K562 (cell line): Measurements from ENCODE around the gene RSRP1. TPM values are rescaled to one million over a fixed set of nuclear protein-coding genes. Genes with fewer than 3 reads are reported as not detected.

Experiments used
- ATAC-seq: fragments of 200-7000 bp; cut with Tn5 transposase; 3 replicates; pipeline ENCODE4 v1.9.1; 2020; ENCODE audit warnings: moderate library complexity
- BruUV-seq: library from RNA; stranded (reverse); fragments of 400-500 nt; replicated peaks from 2 replicates; lab custom pipeline; 2021; lab: Mats Ljungman, UMichigan
- CTCF ChIA-PET: fragments of 300-600 bp; formaldehyde crosslinking; extraction: SDS; loops from one replicate; lab custom pipeline; 2021; ENCODE audit warnings: low intra/inter-chr PET ratio; lab: Yijun Ruan, JAX
- POLR2A ChIA-PET: fragments of 300-600, 350-650 bp; sonication (Branson Sonifier 250); formaldehyde crosslinking; extraction: SDS; loops from one replicate; lab custom pipeline; 2021; ENCODE audit warnings: antibody characterized with exemption, inconsistent platforms; lab: Yijun Ruan, JAX
- DNase-seq, 4 experiments: peaks; one replicate each; pipeline versions ENCODE4 v3.0.0 to v3.0.0-alpha.2; 2011 to 2018; ENCODE audit warnings: low spot score in 3 of 4, mixed read lengths in 3 of 4; ENCODE audit errors: extremely low read depth in 1 of 4
- FAIRE-seq: peaks from 2 replicates; lab custom pipeline; 2011; peaks lifted over from hg19 to GRCh38; lab: Jason Lieb, UNC
- H2AFZ ChIP-seq: 2 replicates; pipeline ENCODE4 v1.6.0; 2011; ENCODE audit warnings: low read depth, low read length, control low read depth, inconsistent platforms
- H3K27ac ChIP-seq: fragments of 200-600 bp; 3 replicates; pipeline ENCODE4 v1.8.0; 2011; ENCODE audit warnings: low read depth, mild to moderate bottlenecking, control low read depth, inconsistent platforms, low read length, moderate library complexity, mixed read lengths; ENCODE audit errors: extremely low read depth
- H3K27me3 ChIP-seq, 2 experiments: fragments of 300-600 bp in 1 of 2; 2 replicates in 1 of 2; 3 replicates in 1 of 2; pipeline versions ENCODE4 v1.6.0 to v1.8.0; 2011; ENCODE audit warnings: inconsistent platforms in 2 of 2, low read length in 2 of 2, mild to moderate bottlenecking in 1 of 2, mixed read lengths in 1 of 2, moderate library complexity in 1 of 2; ENCODE audit not compliant: control insufficient read depth in 2 of 2, insufficient read depth in 2 of 2
- H3K36me3 ChIP-seq: fragments of 300-600 bp; 3 replicates; pipeline ENCODE4 v1.8.0; 2011; ENCODE audit warnings: mild to moderate bottlenecking, low read length, inconsistent platforms; ENCODE audit not compliant: control insufficient read depth, insufficient read depth
- H3K4me1 ChIP-seq, 2 experiments: fragments of 200-600 bp in 1 of 2; replicated peaks in 1 of 2; 2 replicates in 1 of 2; 3 replicates in 1 of 2; pipeline versions ENCODE4 v1.5.1 to v1.8.0; 2011; ENCODE audit warnings: inconsistent platforms in 2 of 2, low read length in 2 of 2, mild to moderate bottlenecking in 1 of 2, mixed read lengths in 1 of 2, moderate library complexity in 1 of 2; ENCODE audit not compliant: control insufficient read depth in 2 of 2, insufficient read depth in 2 of 2
- H3K4me2 ChIP-seq: 2 replicates; pipeline ENCODE4 v1.6.1; 2011; ENCODE audit warnings: low read length, control low read depth, inconsistent platforms, mixed read lengths; ENCODE audit not compliant: insufficient read depth
- H3K4me3 ChIP-seq: fragments of 200-600 bp; sonication (generic), shearing (Covaris generic); 2 replicates; pipeline ENCODE4 v1.5.1; 2016; ENCODE audit warnings: control low read depth, inconsistent platforms
- H3K79me2 ChIP-seq: fragments of 200-600 bp; 3 replicates; pipeline ENCODE4 v1.8.0; 2011; ENCODE audit warnings: low read length, inconsistent platforms; ENCODE audit not compliant: control insufficient read depth, insufficient read depth
- H3K9ac ChIP-seq, 2 experiments: 2 replicates each; pipeline versions ENCODE4 v1.6.0 to v1.6.1; 2011; ENCODE audit warnings: low read depth in 2 of 2, low read length in 2 of 2, control low read depth in 1 of 2, inconsistent platforms in 1 of 2, mild to moderate bottlenecking in 1 of 2, mixed read lengths in 1 of 2; ENCODE audit not compliant: insufficient read depth in 1 of 2
- H3K9me1 ChIP-seq: one replicate; pipeline ENCODE4 v1.6.0; 2011; ENCODE audit warnings: inconsistent platforms, mild to moderate bottlenecking, low read length, moderate library complexity; ENCODE audit not compliant: control insufficient read depth, insufficient read depth
- H3K9me3 ChIP-seq: replicated peaks from 2 replicates; pipeline ENCODE4 v1.5.1; 2011; ENCODE audit warnings: low read depth, low read length, inconsistent platforms; ENCODE audit not compliant: control insufficient read depth, insufficient read depth
- H4K20me1 ChIP-seq: replicated peaks from 2 replicates; pipeline ENCODE4 v1.6.1; 2011; ENCODE audit warnings: low read length, inconsistent platforms, mixed read lengths; ENCODE audit not compliant: control insufficient read depth, insufficient read depth
- ARID1B ChIP-seq: fragments of 450-650 bp; IDR thresholded peaks from 2 replicates; pipeline ENCODE4 v1.6.1; 2016; ENCODE audit warnings: antibody characterized with exemption, mild to moderate bottlenecking, inconsistent platforms
- DPF2 ChIP-seq: fragments of 450-650 bp; IDR thresholded peaks from 2 replicates; pipeline ENCODE4 v1.6.1; 2016
- FOXM1 ChIP-seq, 2 experiments: fragments of 450-650 bp in 1 of 2; sonication (generic) in 1 of 2; formaldehyde crosslinking in 1 of 2; IDR thresholded peaks; 2 replicates each; pipeline versions ENCODE4 v1.6.1 to v1.9.0; 2017 to 2022; ENCODE audit warnings: low read depth in 2 of 2, mild to moderate bottlenecking in 2 of 2, missing genetic modification reagents in 1 of 2, moderate library complexity in 1 of 2
- GABPA ChIP-seq: fragments of 200-800 bp; sonication (Bioruptor generic); conservative IDR thresholded peaks from 2 replicates; pipeline ENCODE4 v1.6.1; 2016; ENCODE audit warnings: low read depth, missing genetic modification characterization, missing compliant biosample characterization
- HDAC3 ChIP-seq: fragments of 450-650 bp; IDR thresholded peaks from 2 replicates; pipeline ENCODE4 v1.6.1; 2018; ENCODE audit warnings: borderline replicate concordance, mild to moderate bottlenecking, moderate library complexity; ENCODE audit not compliant: partially characterized antibody
- HINFP ChIP-seq: fragments of 450-650 bp; conservative IDR thresholded peaks from 2 replicates; pipeline ENCODE4 v1.6.1; 2016; ENCODE audit warnings: missing genetic modification characterization, low read depth, mild to moderate bottlenecking, control low read depth, missing compliant biosample characterization
- MYC ChIP-seq, 2 experiments: fragments of 250-450 bp in 1 of 2; sonication (Bioruptor Pico) in 1 of 2; IDR thresholded peaks; 2 replicates each; pipeline versions ENCODE4 v1.5.1 to v1.6.1; 2012 to 2021; ENCODE audit warnings: low read depth in 2 of 2, borderline replicate concordance in 1 of 2, improper control_type of control experiment in 1 of 2, low read length in 1 of 2, mild to moderate bottlenecking in 1 of 2, moderate library complexity in 1 of 2
- NR2C1 ChIP-seq, 2 experiments: fragments of 450-650 bp; IDR thresholded peaks; 2 replicates each; pipeline ENCODE4 v1.6.1; 2017; ENCODE audit warnings: mild to moderate bottlenecking in 2 of 2, antibody characterized with exemption in 1 of 2, inconsistent platforms in 1 of 2, missing compliant biosample characterization in 1 of 2, missing genetic modification characterization in 1 of 2
- RNF219 ChIP-seq: fragments of 250-450 bp; sonication (Bioruptor Pico); IDR thresholded peaks from 2 replicates; pipeline ENCODE4 v1.5.0; 2022; ENCODE audit warnings: mild to moderate bottlenecking
- RUNX1 ChIP-seq: sonication (generic); IDR thresholded peaks from 2 replicates; pipeline ENCODE4 v1.6.1; 2016; ENCODE audit warnings: antibody characterized with exemption, low read depth
- SOX6 ChIP-seq: fragments of 450-650 bp; IDR thresholded peaks from 2 replicates; pipeline ENCODE4 v1.6.1; 2014; ENCODE audit warnings: mild to moderate bottlenecking
- SP1 ChIP-seq: sonication (generic); formaldehyde crosslinking; IDR thresholded peaks from 2 replicates; pipeline ENCODE4 v1.8.1; 2022; ENCODE audit warnings: mild to moderate bottlenecking, missing genetic modification reagents
- SPI1 ChIP-seq: IDR thresholded peaks from 2 replicates; pipeline ENCODE4 v1.6.1; 2011; ENCODE audit warnings: low read depth, low read length, control low read depth, borderline replicate concordance
- YBX1 ChIP-seq: fragments of 450-650 bp; IDR thresholded peaks from 2 replicates; pipeline ENCODE4 v1.7.1; 2016; ENCODE audit warnings: mild to moderate bottlenecking
- ZBTB8A ChIP-seq: fragments of 450-650 bp; IDR thresholded peaks from 2 replicates; pipeline ENCODE4 v1.6.1; 2018; ENCODE audit warnings: mild to moderate bottlenecking, moderate library complexity; ENCODE audit not compliant: partially characterized antibody
- ZEB2 ChIP-seq: fragments of 450-650 bp; IDR thresholded peaks from 2 replicates; pipeline ENCODE4 v1.6.1; 2016
- ZNF197 ChIP-seq: fragments of 200-800 bp; sonication (Bioruptor generic); IDR thresholded peaks from 2 replicates; pipeline ENCODE4 v1.6.1; 2016; ENCODE audit warnings: low read depth, missing genetic modification characterization, missing compliant biosample characterization
- ZNF766 ChIP-seq: fragments of 200-800 bp; sonication (Bioruptor generic); conservative IDR thresholded peaks from 2 replicates; pipeline ENCODE4 v1.6.1; 2016; ENCODE audit warnings: missing genetic modification characterization, missing compliant biosample characterization
- WGBS: fragments of 100-300 bp; shearing (Covaris generic); methylation state at CpG from one replicate; pipeline ENCODE4 v1.1.6; 2016; ENCODE audit warnings: low coverage, mixed read lengths; ENCODE audit not compliant: insufficient coverage; ENCODE audit errors: missing lambda C conversion rate; 5-methylcytosine and 5-hydroxymethylcytosine counted together
- in situ Hi-C: fragments of 300-500 bp; cut with MboI; formaldehyde crosslinking; loops from 4 replicates; pipeline ENCODE4 v1.15.0; 2018; ENCODE audit warnings: inconsistent platforms, mixed read lengths
- intact Hi-C: fragments of 100-400 bp; cut with micrococcal nuclease; formaldehyde crosslinking; loops from 2 replicates; pipeline ENCODE4 v1.14.2; 2022
- polyA plus RNA-seq, 8 experiments: library from polyadenylated mRNA; depleted of rRNA in 4 of 8; stranded (reverse) in 5 of 8; unstranded in 3 of 8; fragments of >200 nt; fragmentation: Nextera tagmentation in 2 of 8; fragmentation: Illumina TruSeq in 1 of 8; extraction: Ambion mirVana in 2 of 8; extraction: Trizol in 1 of 8; gene quantifications; 2 replicates each; pipeline versions ENCODE4 v1.2.1 to v1.2.3, GENCODE V29; 2011 to 2014; ENCODE audit warnings: inconsistent platforms in 1 of 8, missing spikeins in 1 of 8
- total RNA-seq, 7 experiments: library from RNA; depleted of rRNA in 6 of 7; stranded (reverse); fragments of >200 nt in 6 of 7; fragmentation: Illumina TruSeq in 2 of 7; extraction: Trizol in 2 of 7; gene quantifications; 2 replicates each; pipeline versions ENCODE4 v1.2.1 to v1.2.3, GENCODE V29; 2011 to 2021; ENCODE audit warnings: low replicate concordance in 1 of 7

Gene RSRP1
- total and polyA plus RNA-seq, 9 of the 15 experiments (the other 6 are each of a cell fraction or from before 2014, with no cell fraction given), result 27.2 to 283 (median 146) TPM

- ATAC-seq, result peak; percentile 34; the same call in 2 of the 3 replicates
- Histone ChIP-seq H3K27me3 (0 out of 5 replicates have a peak, but pooled peaks cover 0 to 2% of the 10 kb centered on the region in 2 experiments), H3K9ac (no peak overlapping the region), H3K9me1 (no peaks in the 10 kb centered on the region), H2AFZ (peak overlapping the region; percentile 79), H3K4me2 (0 out of 2 replicates have a peak overlapping the region, but pooled peaks have one; percentile 1), H3K27ac (no peak overlapping the region), H3K4me1 (peaks cover 18 to 19% of the 10 kb centered on the region in 2 experiments), H3K9me3 (no peaks in the 10 kb centered on the region), H4K20me1 (0 out of 2 replicates have a peak, but pooled peaks cover 2% of the 10 kb centered on the region), H3K36me3 (peaks cover 3% of the 10 kb centered on the region; the same call in 1 of the 3 replicates), H3K79me2 (no peaks in the 10 kb centered on the region), H3K4me3 (no peak overlapping the region)
- peak in 1 of 4 experiments; percentile 56 for DNase-seq
- FAIRE-seq, result peak; percentile 54
- 3% methylated on average over 4 of the region's 4 CpGs for WGBS
- no TSS peak for BruUV-seq
- ChIA-PET CTCF (interaction anchor here (0.6 kb wide), 1 partner anchor 13 kb away, joined by 5 read pairs; no protein-coding TSS in a partner anchor), POLR2A (interaction anchor here (0.6 to 13.3 kb wide), 6 partner anchors 8 to 104 kb away, joined by 3 to 113 read pairs (median 4); partner anchors contain the start of gene SYF2)
- intact Hi-C loops (no loop called here), in situ Hi-C loops (no loop called here)
- peak; percentile 100 for TF ChIP-seq SPI1
- TF ChIP-seq DPF2, result peak; percentile 35; the same call in 1 of the 2 replicates
- no peak for TF ChIP-seq HDAC3
- TF ChIP-seq MYC (IDR thresholded peaks at IDR 0.05; ENCODE audit: low read depth, low read length), result peak; percentile 41; the same call in 1 of the 2 replicates
- TF ChIP-seq MYC (CRISPR knock-in tag; IDR thresholded peaks at IDR 0.05; ENCODE audit: borderline replicate concordance, low read depth), result no peak
- TF ChIP-seq NR2C1 (IDR thresholded peaks at IDR 0.05), result 0 out of 2 replicates have a peak, but pooled peaks have one; percentile 19
- no peak for TF ChIP-seq NR2C1 (tag; IDR thresholded peaks at IDR 0.05)
- 0 out of 2 replicates have a peak, but pooled peaks have one; percentile 33 for TF ChIP-seq HINFP (tag)
- TF ChIP-seq ARID1B, result 0 out of 2 replicates have a peak, but pooled peaks have one; percentile 29
- peak; percentile 79; the same call in 1 of the 2 replicates for TF ChIP-seq ZNF197
- peak; percentile 90 for TF ChIP-seq ZEB2
- no peak for TF ChIP-seq RNF219 (CRISPR knock-in tag)
- no peak for TF ChIP-seq ZBTB8A
- no peak for TF ChIP-seq YBX1
- TF ChIP-seq SP1 (CRISPR knock-in tag), result 0 out of 2 replicates have a peak, but pooled peaks have one; percentile 36
- 0 out of 2 replicates have a peak, but pooled peaks have one; percentile 53 for TF ChIP-seq ZNF766 (CRISPR knock-in tag)
- TF ChIP-seq FOXM1 (IDR thresholded peaks at IDR 0.05; ENCODE audit: low read depth), result peak; percentile 40; the same call in 1 of the 2 replicates
- TF ChIP-seq FOXM1 (CRISPR knock-in tag; IDR thresholded peaks at IDR 0.05; ENCODE audit: low read depth), result no peak
- TF ChIP-seq RUNX1, result no peak
- peak; percentile 29; the same call in 1 of the 2 replicates for TF ChIP-seq SOX6
- TF ChIP-seq GABPA, result peak; percentile 43; the same call in 1 of the 2 replicates
Measured at GRCh38 chr1:25216123-25216522, 31.1 kb downstream of the RSRP1 start.
